Neuronal stem cell (in vitro differentiated cells): Measurements from ENCODE around the gene HES6.
A peak's percentile ranks its signal among the peaks of the same experiment; 100 is the strongest.
"Not testable (repeated sequence)": the region's sequence is repeated elsewhere in the genome, so short reads cannot be mapped to it uniquely, and the experiment has no call there.

Source experiments
- DNase-seq: peaks from one replicate; pipeline ENCODE4 v3.0.0-alpha.2; 2013; ENCODE audit warnings: low spot score
- H2AFZ ChIP-seq: one replicate; pipeline ENCODE4 v1.6.1; 2013; ENCODE audit warnings: mild to moderate bottlenecking, low read length, inconsistent platforms
- H2AK5ac ChIP-seq: 2 replicates; pipeline ENCODE4 v1.6.1; 2013; ENCODE audit warnings: low read depth, mild to moderate bottlenecking, inconsistent platforms, low read length, moderate library complexity, mixed read lengths
- H2BK120ac ChIP-seq: 2 replicates; pipeline ENCODE4 v1.6.1; 2013; ENCODE audit warnings: low read depth, mild to moderate bottlenecking, inconsistent platforms, low read length, moderate library complexity, mixed read lengths
- H2BK12ac ChIP-seq: one replicate; pipeline ENCODE4 v1.6.1; 2013; ENCODE audit warnings: low read length, inconsistent platforms
- H2BK15ac ChIP-seq: 2 replicates; pipeline ENCODE4 v1.6.1; 2013; ENCODE audit warnings: mild to moderate bottlenecking, low read length, inconsistent platforms, mixed read lengths
- H2BK5ac ChIP-seq: one replicate; pipeline ENCODE4 v1.6.1; 2013; ENCODE audit warnings: inconsistent platforms, mild to moderate bottlenecking, low read length, moderate library complexity
- H3K14ac ChIP-seq: one replicate; pipeline ENCODE4 v1.6.1; 2013; ENCODE audit warnings: low read length, inconsistent platforms
- H3K18ac ChIP-seq: 2 replicates; pipeline ENCODE4 v1.6.1; 2013; ENCODE audit warnings: low read length, inconsistent platforms
- H3K23ac ChIP-seq: 2 replicates; pipeline ENCODE4 v1.6.1; 2013; ENCODE audit warnings: low read depth, mild to moderate bottlenecking, mixed read lengths, low read length, inconsistent platforms; ENCODE audit not compliant: poor library complexity
- H3K27ac ChIP-seq: replicated peaks from 3 replicates; pipeline ENCODE4 v1.5.1; 2013; ENCODE audit warnings: low read length, inconsistent platforms
- H3K27me3 ChIP-seq, 3 experiments: 2 replicates each; pipeline ENCODE4 v1.6.1; 2013; ENCODE audit warnings: low read length in 3 of 3, mild to moderate bottlenecking in 2 of 3, inconsistent platforms in 1 of 3, low read depth in 1 of 3, mixed read lengths in 1 of 3, moderate library complexity in 1 of 3; ENCODE audit not compliant: control insufficient read depth in 3 of 3, insufficient read depth in 3 of 3
- H3K36me3 ChIP-seq, 2 donors: replicated peaks in 1 of 2; 2 replicates each; pipeline ENCODE4 v1.6.1; 2013; ENCODE audit warnings: low read length in 2 of 2; ENCODE audit not compliant: control insufficient read depth in 2 of 2, insufficient read depth in 2 of 2
- H3K4ac ChIP-seq: 2 replicates; pipeline ENCODE4 v1.6.1; 2013; ENCODE audit warnings: inconsistent platforms, mild to moderate bottlenecking, low read length, moderate library complexity
- H3K4me1 ChIP-seq, 2 donors: 1 replicate in 1 of 2; 2 replicates in 1 of 2; pipeline ENCODE4 v1.6.1; 2013; ENCODE audit warnings: low read length in 2 of 2, low read depth in 1 of 2; ENCODE audit not compliant: control insufficient read depth in 2 of 2, insufficient read depth in 1 of 2
- H3K4me2 ChIP-seq: one replicate; pipeline ENCODE4 v1.6.1; 2013; ENCODE audit warnings: mild to moderate bottlenecking, low read length, inconsistent platforms; ENCODE audit not compliant: insufficient read depth, poor library complexity, severe bottlenecking
- H3K4me3 ChIP-seq, 2 donors: 2 replicates each; pipeline ENCODE4 v1.5.1; 2013; ENCODE audit warnings: low read length in 2 of 2, mild to moderate bottlenecking in 2 of 2, inconsistent platforms in 1 of 2, moderate library complexity in 1 of 2
- H3K79me1 ChIP-seq: one replicate; pipeline ENCODE4 v1.6.1; 2013; ENCODE audit warnings: low read depth, mild to moderate bottlenecking, inconsistent platforms, low read length, moderate library complexity
- H3K9ac ChIP-seq: one replicate; pipeline ENCODE4 v1.6.1; 2013; ENCODE audit warnings: mild to moderate bottlenecking, low read depth, low read length, inconsistent platforms; ENCODE audit not compliant: poor library complexity
- H3K9me3 ChIP-seq, 2 donors: replicated peaks in 1 of 2; 2 replicates each; pipeline versions ENCODE3 to v1.6.1; 2013; ENCODE audit warnings: low read length in 2 of 2, mild to moderate bottlenecking in 2 of 2, inconsistent platforms in 1 of 2, low read depth in 1 of 2, mixed read lengths in 1 of 2, moderate library complexity in 1 of 2; ENCODE audit not compliant: control insufficient read depth in 2 of 2, insufficient read depth in 1 of 2
- H4K8ac ChIP-seq: one replicate; pipeline ENCODE4 v1.6.1; 2013; ENCODE audit warnings: low read depth, mild to moderate bottlenecking, inconsistent platforms, low read length, moderate library complexity
- H4K91ac ChIP-seq: one replicate; pipeline ENCODE4 v1.6.1; 2013; ENCODE audit warnings: low read length, low read depth, mild to moderate bottlenecking, inconsistent platforms; ENCODE audit not compliant: poor library complexity
- WGBS, 2 donors: extraction: QIAGEN DNeasy Blood & Tissue Kit; methylation state at CpG; one replicate each; pipeline ENCODE4 v1.1.7; 2013; ENCODE audit warnings: missing lambda C conversion rate in 2 of 2, mixed read lengths in 1 of 2; ENCODE audit not compliant: insufficient read length in 2 of 2, insufficient replicate concordance in 1 of 2; ENCODE audit errors: extremely low coverage in 2 of 2; 5-methylcytosine and 5-hydroxymethylcytosine counted together

The HES6 gene

DNA sequence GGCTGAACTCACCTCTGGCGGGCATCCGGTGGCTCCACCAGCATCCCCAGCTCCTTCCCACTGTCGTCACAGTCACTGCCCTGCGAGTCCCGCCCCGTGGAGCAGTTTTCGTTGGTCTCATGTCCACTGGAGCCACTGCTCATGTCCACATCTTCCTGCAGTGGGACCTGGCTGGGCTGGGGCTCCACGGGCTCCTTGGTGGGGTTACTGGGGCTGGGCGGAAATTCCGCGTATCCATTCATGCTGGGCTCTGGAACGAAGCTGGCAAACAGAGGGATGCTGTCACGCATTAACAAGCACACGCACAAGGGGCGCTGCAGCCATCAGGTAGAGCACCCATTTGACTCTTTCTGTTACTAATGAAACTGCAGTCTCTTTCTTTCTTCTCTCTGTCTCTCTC lies 37.9 kb upstream of the HES6 start:
- no peak overlapping the region for H3K4ac ChIP-seq
- H2BK5ac ChIP-seq, result no peak overlapping the region
- peaks cover 1% of the 10 kb centered on the region for H3K79me1 ChIP-seq
- no peak overlapping the region for H4K8ac ChIP-seq
- no peak overlapping the region for H2BK120ac ChIP-seq
- no peak overlapping the region for H3K27ac ChIP-seq
- no peak overlapping the region for H2AK5ac ChIP-seq
- H4K91ac ChIP-seq, result no peak overlapping the region
- peak overlapping the region; percentile 21 for H3K23ac ChIP-seq
- no peaks in the 10 kb centered on the region for H3K27me3 ChIP-seq
- WGBS, 2 donors, result no CpG with 5 or more reads among the region's 15 CpGs
- H3K4me1 ChIP-seq, result peaks cover 0 to 2% of the 10 kb centered on the region in 2 donors
- H3K9me3 ChIP-seq, result no peaks in the 10 kb centered on the region
- no peak overlapping the region for H2BK15ac ChIP-seq
- no peak overlapping the region for H2AFZ ChIP-seq
- no peak for DNase-seq
- H3K18ac ChIP-seq, result peak overlapping the region; percentile 54
- no peak overlapping the region for H3K9ac ChIP-seq
- H2BK12ac ChIP-seq, result no peak overlapping the region
- H3K36me3 ChIP-seq, result peaks cover 10 to 40% of the 10 kb centered on the region in 2 donors
- H3K4me3 ChIP-seq, result no peak overlapping the region
- no peak overlapping the region for H3K14ac ChIP-seq
- H3K4me2 ChIP-seq, result no peak overlapping the region

DNA sequence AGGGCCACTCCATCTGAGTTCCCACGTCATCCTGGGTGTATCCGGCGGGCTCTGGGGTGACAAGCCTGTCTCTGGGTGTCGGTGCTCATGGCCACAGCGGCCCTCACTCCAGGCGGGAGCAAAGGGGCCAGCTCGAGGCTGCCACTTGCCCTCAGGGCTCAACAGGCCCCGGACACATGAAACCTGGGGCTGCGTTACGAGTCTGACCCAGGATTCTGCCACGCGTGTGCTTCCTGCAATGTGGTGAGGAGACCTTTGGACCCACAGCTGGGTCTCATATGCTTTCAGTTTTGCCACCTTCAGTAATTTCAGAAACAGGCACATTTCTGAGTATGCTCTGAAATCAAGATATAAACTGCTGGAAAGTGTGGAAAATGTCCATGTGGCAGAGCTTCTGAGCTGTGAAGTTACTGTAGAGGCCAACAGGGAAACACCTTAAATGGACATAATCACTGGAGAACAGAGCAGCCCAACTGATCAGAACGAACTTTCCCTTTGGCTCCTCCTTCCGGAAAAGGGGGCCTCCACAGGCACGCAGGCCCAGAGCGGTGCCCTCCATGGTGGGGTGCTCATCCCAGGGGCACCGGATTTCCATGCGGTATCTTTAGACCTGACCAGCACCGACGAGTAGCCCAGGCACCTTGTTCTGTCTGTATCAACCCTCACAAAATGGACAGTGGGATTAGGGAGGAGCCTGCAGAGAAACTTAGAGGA lies 34.5 kb upstream of the HES6 start:
- Histone ChIP-seq H3K23ac (no peak overlapping the region), H3K9me3 (no peaks in the 10 kb centered on the region), H3K36me3 (peaks cover 15 to 57% of the 10 kb centered on the region in 2 donors), H3K27ac (no peak overlapping the region), H2AK5ac (no peak overlapping the region), H4K91ac (no peak overlapping the region), H3K4me1 (peaks cover 0 to 2% of the 10 kb centered on the region in 2 donors), H4K8ac (no peak overlapping the region), H3K4ac (no peak overlapping the region), H2BK5ac (no peak overlapping the region), H3K79me1 (no peaks in the 10 kb centered on the region), H2BK120ac (no peak overlapping the region), H3K9ac (no peak overlapping the region), H2AFZ (no peak overlapping the region), H3K4me2 (no peak overlapping the region), H3K27me3 (no peaks in the 10 kb centered on the region), H3K4me3 (no peak overlapping the region), H2BK15ac (no peak overlapping the region), H2BK12ac (no peak overlapping the region), H3K18ac (no peak overlapping the region), H3K14ac (no peak overlapping the region)
- DNase-seq, result no peak
- WGBS, 2 donors, result no CpG with 5 or more reads among the region's 20 CpGs

DNA sequence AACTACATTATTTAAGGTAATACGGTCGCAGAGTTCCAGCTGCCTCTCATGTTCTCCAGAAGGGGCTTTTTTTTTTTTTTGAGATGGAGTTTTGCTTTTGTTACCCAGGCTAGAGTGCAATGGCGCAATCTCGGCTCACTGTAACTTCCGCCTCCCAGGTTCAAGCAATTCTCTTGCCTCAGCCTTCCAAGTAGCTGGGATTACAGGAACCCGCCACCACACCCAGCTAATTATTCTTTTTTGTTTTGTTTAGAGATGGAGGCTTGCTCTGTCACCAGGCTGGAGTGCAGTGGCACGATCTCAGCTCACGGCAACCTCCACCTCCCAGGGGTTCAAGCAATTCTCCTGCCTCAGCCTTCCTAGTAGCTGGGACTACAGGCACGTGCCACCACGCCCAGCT lies 33.6 kb upstream of the HES6 start:
- WGBS, 2 donors, result no CpG with 5 or more reads among the region's 10 CpGs
- not testable (repeated sequence) for H3K27me3 ChIP-seq

DNA sequence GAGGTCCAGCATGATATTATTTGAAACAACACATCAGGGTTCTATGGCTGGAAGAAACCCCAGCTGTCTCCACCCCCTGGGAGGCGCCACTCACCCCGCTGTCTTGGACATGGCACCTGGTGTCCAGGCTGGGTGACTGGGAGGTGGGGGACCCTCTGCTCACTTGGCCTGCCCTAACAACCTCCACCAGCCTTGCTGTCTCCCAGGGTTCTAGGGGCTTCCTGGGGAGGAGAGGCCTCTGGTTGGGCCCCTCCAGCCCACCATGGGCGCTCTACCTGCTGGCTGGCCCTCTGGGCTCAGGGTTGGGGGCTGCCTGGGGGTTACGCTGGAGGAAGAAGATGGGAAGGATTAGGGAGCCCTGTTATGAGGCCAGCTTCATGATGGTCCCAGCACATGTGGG lies 32.3 kb upstream of the HES6 start:
- Histone ChIP-seq H4K8ac (no peak overlapping the region), H3K14ac (no peak overlapping the region), H3K4me2 (no peak overlapping the region), H3K23ac (no peak overlapping the region), H3K18ac (no peak overlapping the region), H2BK120ac (no peak overlapping the region), H3K79me1 (no peaks in the 10 kb centered on the region), H3K4me3 (no peak overlapping the region), H2BK15ac (no peak overlapping the region), H3K9me3 (no peaks in the 10 kb centered on the region), H2AK5ac (no peak overlapping the region), H3K27ac (no peak overlapping the region), H3K4ac (no peak overlapping the region), H4K91ac (no peak overlapping the region), H2BK5ac (no peak overlapping the region), H3K9ac (no peak overlapping the region), H2AFZ (no peak overlapping the region), H3K4me1 (no peaks in the 10 kb centered on the region), H3K36me3 (peaks cover 19 to 69% of the 10 kb centered on the region in 2 donors), H2BK12ac (no peak overlapping the region), H3K27me3 (no peaks in the 10 kb centered on the region)
- no peak for DNase-seq
- no CpG with 5 or more reads among the region's 4 CpGs for WGBS, 2 donors

More for the DNA sequence above, 33.6 kb upstream of the HES6 start:
- H4K8ac ChIP-seq, H3K14ac ChIP-seq, H2BK5ac ChIP-seq, H2BK12ac ChIP-seq, H3K9me3 ChIP-seq, DNase-seq, H3K4ac ChIP-seq, H3K9ac ChIP-seq, H4K91ac ChIP-seq, H3K79me1 ChIP-seq, H3K23ac ChIP-seq, H2AK5ac ChIP-seq, H2AFZ ChIP-seq, H2BK15ac ChIP-seq, H3K4me1 ChIP-seq, H3K4me2 ChIP-seq, H2BK120ac ChIP-seq, H3K18ac ChIP-seq, H3K27ac ChIP-seq, H3K4me3 ChIP-seq: not testable (repeated sequence)
- peaks cover 15 to 62% of the 10 kb centered on the region in 2 donors for H3K36me3 ChIP-seq
